A549 (cell line): ENCODE measurements around the gene CIAO2A. TPM values are rescaled to one million over a fixed set of nuclear protein-coding genes. Genes with fewer than 3 reads are reported as not detected.
A peak's percentile ranks its signal among the peaks of the same experiment; 100 is the strongest.

Experiments
- ATAC-seq, 2 experiments: fragments of 200-7000 bp in 1 of 2; fragments of >200 bp in 1 of 2; cut with Nextera tagmentation in 1 of 2; cut with Tn5 transposase in 1 of 2; 3 replicates each; pipeline versions ENCODE4 v1.8.0 to v1.9.1; 2018 to 2020; ENCODE audit warnings: mild to moderate bottlenecking in 1 of 2, moderate library complexity in 1 of 2
- CTCF ChIA-PET: fragments of 300-600 bp; sonication (Branson Sonifier 250); formaldehyde crosslinking; extraction: SDS; loops from one replicate; lab custom pipeline; 2021; ENCODE audit warnings: antibody characterized with exemption, inconsistent platforms; lab: Yijun Ruan, JAX
- POLR2A ChIA-PET: fragments of 350-600 bp; formaldehyde crosslinking; extraction: SDS; loops from one replicate; lab custom pipeline; 2021; ENCODE audit warnings: antibody characterized with exemption, inconsistent platforms; lab: Yijun Ruan, JAX
- DNase-seq, 2 experiments: peaks; one replicate each; pipeline versions ENCODE4 v3.0.0 to v3.0.0-alpha.2; 2011 to 2016; ENCODE audit warnings: low read depth in 1 of 2, low spot score in 1 of 2
- FAIRE-seq: peaks from 2 replicates; lab custom pipeline; 2011; peaks lifted over from hg19 to GRCh38; lab: Jason Lieb, UNC
- H3K27ac ChIP-seq, 2 experiments: fragments of >200 bp; sonication (Bioruptor Twin); formaldehyde crosslinking; 3 replicates each; pipeline ENCODE4 v1.5.1; 2016 to 2017
- H3K4me1 ChIP-seq: fragments of >200 bp; sonication (Bioruptor Twin); formaldehyde crosslinking; 3 replicates; pipeline ENCODE4 v1.6.1; 2016
- H3K4me2 ChIP-seq: fragments of >200 bp; sonication (Bioruptor Twin); formaldehyde crosslinking; 3 replicates; pipeline ENCODE4 v1.6.1; 2016
- H3K4me3 ChIP-seq: fragments of >200 bp; sonication (Bioruptor Twin); formaldehyde crosslinking; 3 replicates; pipeline ENCODE4 v1.5.1; 2016
- H3K9me3 ChIP-seq: fragments of >200 bp; sonication (Bioruptor Twin); formaldehyde crosslinking; 3 replicates; pipeline ENCODE4 v1.6.1; 2016
- ATOH8 ChIP-seq: fragments of 250-450 bp; sonication (Bioruptor Pico); IDR thresholded peaks from 2 replicates; pipeline ENCODE4 v1.5.0; 2020; ENCODE audit warnings: low read depth, mild to moderate bottlenecking, moderate library complexity
- CBX8 ChIP-seq: fragments of 200-600 bp; sonication (generic); IDR thresholded peaks from 2 replicates; pipeline ENCODE4 v1.6.1; 2016
- CHD2 ChIP-seq: fragments of 150-350 bp; IDR thresholded peaks from 2 replicates; pipeline ENCODE4 v1.6.1; 2014; ENCODE audit warnings: low read length; ENCODE audit not compliant: partially characterized antibody
- CHD4 ChIP-seq: fragments of 200-600 bp; sonication (generic); IDR thresholded peaks from 2 replicates; pipeline ENCODE4 v1.6.1; 2016; ENCODE audit warnings: antibody characterized with exemption, mild to moderate bottlenecking, borderline replicate concordance
- CTCF ChIP-seq: fragments of >200 bp; sonication (Bioruptor Twin); formaldehyde crosslinking; IDR thresholded peaks from 3 replicates; pipeline ENCODE4 v1.5.1; 2016
- E2F6 ChIP-seq: IDR thresholded peaks from 2 replicates; pipeline ENCODE4 v1.6.1; 2012; ENCODE audit warnings: low read depth, borderline replicate concordance
- EHF ChIP-seq: fragments of 250-450 bp; sonication (Bioruptor Pico); IDR thresholded peaks from 2 replicates; pipeline ENCODE4 v1.5.0; 2020; ENCODE audit warnings: mild to moderate bottlenecking
- EP300 ChIP-seq, 2 experiments: fragments of >200 bp; sonication (Bioruptor Twin); formaldehyde crosslinking; IDR thresholded peaks; 2 replicates in 1 of 2; 3 replicates in 1 of 2; pipeline ENCODE4 v1.6.1; 2016 to 2017
- FOSB ChIP-seq: fragments of 250-450 bp; sonication (Bioruptor Pico); IDR thresholded peaks from 2 replicates; pipeline ENCODE4 v1.5.0; 2020; ENCODE audit warnings: mild to moderate bottlenecking, moderate library complexity
- FOSL2 ChIP-seq, 2 experiments: fragments of 450-650 bp in 1 of 2; fragments of >200 bp in 1 of 2; sonication (Bioruptor Twin) in 1 of 2; formaldehyde crosslinking; IDR thresholded peaks; 2 replicates each; pipeline versions ENCODE4 v1.5.0 to v1.6.1; 2016 to 2020; ENCODE audit warnings: mild to moderate bottlenecking in 1 of 2, moderate library complexity in 1 of 2
- HDAC2 ChIP-seq: fragments of 200-600 bp; sonication (generic); IDR thresholded peaks from 2 replicates; pipeline ENCODE4 v1.6.1; 2016
- HOXB13 ChIP-seq: fragments of 250-450 bp; sonication (Bioruptor Pico); IDR thresholded peaks from 2 replicates; pipeline ENCODE4 v1.5.0; 2020; ENCODE audit warnings: low read depth, mild to moderate bottlenecking, moderate library complexity
- JUN ChIP-seq, 2 experiments: fragments of >200 bp; sonication (Bioruptor Twin); formaldehyde crosslinking; IDR thresholded peaks; 2 replicates in 1 of 2; 3 replicates in 1 of 2; pipeline ENCODE4 v1.6.1; 2016 to 2017
- JUNB ChIP-seq: fragments of >200 bp; sonication (Bioruptor Twin); formaldehyde crosslinking; IDR thresholded peaks from 2 replicates; pipeline ENCODE4 v1.6.1; 2016
- MYC ChIP-seq: IDR thresholded peaks from 2 replicates; pipeline ENCODE4 v1.6.1; 2012; ENCODE audit warnings: mild to moderate bottlenecking, inconsistent platforms, low read length, improper control_type of control experiment, borderline replicate concordance
- NFE2L2 ChIP-seq: fragments of 150-350 bp; conservative IDR thresholded peaks from 2 replicates; pipeline ENCODE4 v1.6.1; 2014; ENCODE audit warnings: low read length
- PBX3 ChIP-seq: IDR thresholded peaks from 2 replicates; pipeline ENCODE4 v1.6.1; 2012
- PHF8 ChIP-seq: fragments of 200-600 bp; sonication (generic); IDR thresholded peaks from 2 replicates; pipeline ENCODE4 v1.6.1; 2016; ENCODE audit warnings: low read depth, mild to moderate bottlenecking, antibody characterized with exemption, moderate library complexity, borderline replicate concordance
- POLR2A ChIP-seq: IDR thresholded peaks from 2 replicates; pipeline ENCODE4 v1.6.1; 2012; ENCODE audit warnings: mild to moderate bottlenecking, low read length
- RAD21 ChIP-seq, 2 experiments: fragments of >200 bp in 1 of 2; sonication (Bioruptor Twin) in 1 of 2; formaldehyde crosslinking in 1 of 2; IDR thresholded peaks in 1 of 2; conservative IDR thresholded peaks in 1 of 2; 2 replicates in 1 of 2; 3 replicates in 1 of 2; pipeline ENCODE4 v1.6.1; 2012 to 2018; ENCODE audit warnings: inconsistent platforms in 1 of 2
- RCOR1 ChIP-seq: fragments of 150-350 bp; IDR thresholded peaks from 2 replicates; pipeline ENCODE4 v1.6.1; 2014; ENCODE audit warnings: antibody characterized with exemption, low read length, low read depth
- REST ChIP-seq: fragments of 200-600 bp; sonication (generic); IDR thresholded peaks from 2 replicates; pipeline ENCODE4 v1.6.1; 2016; ENCODE audit warnings: antibody characterized with exemption, mild to moderate bottlenecking, moderate library complexity
- RFX5 ChIP-seq: fragments of 450-650 bp; IDR thresholded peaks from 2 replicates; pipeline ENCODE4 v1.7.1; 2014; ENCODE audit warnings: antibody characterized with exemption, mild to moderate bottlenecking, moderate library complexity
- SMC3 ChIP-seq: fragments of >200 bp; sonication (Bioruptor Twin); formaldehyde crosslinking; IDR thresholded peaks from 3 replicates; pipeline ENCODE4 v1.6.1; 2018; ENCODE audit warnings: inconsistent platforms
- TFCP2L1 ChIP-seq: fragments of 250-450 bp; sonication (Bioruptor Pico); IDR thresholded peaks from 2 replicates; pipeline ENCODE4 v1.5.0; 2021; ENCODE audit warnings: mild to moderate bottlenecking
- TP53 ChIP-seq: fragments of 250-450 bp; sonication (Bioruptor Pico); IDR thresholded peaks from 2 replicates; pipeline ENCODE4 v1.5.0; 2021; ENCODE audit warnings: mild to moderate bottlenecking, moderate library complexity
- USF2 ChIP-seq: fragments of 450-650 bp; IDR thresholded peaks from 2 replicates; pipeline ENCODE4 v1.6.1; 2014; ENCODE audit warnings: antibody characterized with exemption
- ZFP36 ChIP-seq: fragments of 450-650 bp; IDR thresholded peaks from 2 replicates; pipeline ENCODE4 v1.6.1; 2014; ENCODE audit warnings: borderline replicate concordance; ENCODE audit not compliant: partially characterized antibody
- ZNF302 ChIP-seq: fragments of 250-450 bp; sonication (Bioruptor Pico); IDR thresholded peaks from 2 replicates; pipeline ENCODE4 v1.9.0; 2021; ENCODE audit warnings: inconsistent platforms, mild to moderate bottlenecking, moderate library complexity
- ZSCAN20 ChIP-seq: fragments of 250-450 bp; sonication (Bioruptor Pico); IDR thresholded peaks from 2 replicates; pipeline ENCODE4 v1.8.0; 2022; ENCODE audit warnings: mild to moderate bottlenecking, moderate library complexity
- WGBS: methylation state at CpG from one replicate; pipeline ENCODE4 v1.1.6; 2017; ENCODE audit errors: missing lambda C conversion rate; 5-methylcytosine and 5-hydroxymethylcytosine counted together
- polyA plus RNA-seq, 4 experiments: library from polyadenylated mRNA; depleted of rRNA in 3 of 4; stranded (reverse); fragments of >200 nt; fragmentation: RNase III in 1 of 4; extraction: RNeasy Plus Mini Kit Qiagen cat#74134 plus additional on column Dnase treatment in 1 of 4; gene quantifications; 2 replicates in 3 of 4; 3 replicates in 1 of 4; pipeline ENCODE4 v1.2.3, GENCODE V29; 2011 to 2017

CIAO2A gene
- polyA plus RNA-seq, 2 of the 4 experiments (the other 2 are of a cell fraction) = 156 to 231 TPM

GRCh38 chr15:64046421-64047153, 47.1 kb downstream of the CIAO2A start, which contains the start of gene DAPK2:
Gene DAPK2 (minus strand): TSS chr15:64046485. CDS start chr15:64040261, 6,224 bp downstream.
- FAIRE-seq = no peak
- peak within 1 kb of the TSS; percentile 73 to 94 for H3K27ac ChIP-seq
- TF ChIP-seq PBX3 (no peak), RCOR1 (no peak), FOSB (CRISPR knock-in tag) (no peak), CTCF (peak; percentile 99), TP53 (CRISPR knock-in tag) (no peak), CHD2 (no peak), JUNB (no peak), RFX5 (no peak), CBX8 (no peak), ZSCAN20 (no peak), FOSL2 (IDR thresholded peaks at IDR 0.05) (no peak), FOSL2 (CRISPR knock-in tag; IDR thresholded peaks at IDR 0.05) (no peak), ZFP36 (no peak), MYC (peak; percentile 55; the same call in 1 of the 2 replicates), EP300 (IDR thresholded peaks at IDR 0.05) (no peak), POLR2A (peak; percentile 37; the same call in 1 of the 2 replicates), REST (no peak), ZNF302 (no peak), PHF8 (no peak), USF2 (no peak), TFCP2L1 (CRISPR knock-in tag) (no peak), JUN (IDR thresholded peaks at IDR 0.05) (peak in 1 of 2 experiments; percentile 59; a peak in 1 of 5 replicates), HDAC2 (no peak), SMC3 (peak; percentile 98), CHD4 (no peak), ATOH8 (CRISPR knock-in tag) (no peak), NFE2L2 (no peak), EHF (no peak), HOXB13 (CRISPR knock-in tag) (no peak), E2F6 (no peak), RAD21 (conservative IDR thresholded peaks at IDR 0.05 in 1 of 2, IDR thresholded peaks at IDR 0.05 in 1 of 2) (peak; percentile 63 to 95)

More at GRCh38 chr15:64046421-64047153, 47.1 kb downstream of the CIAO2A start, which contains the start of gene DAPK2:
- ChIA-PET CTCF (interaction anchor here (0.5 to 15.1 kb wide), 99 partner anchors 8 to 998 kb away, joined by 3 to 173 read pairs (median 5); partner anchors contain the start of genes CIAO2A, HERC1 and SNX1), POLR2A (interaction anchor here (1.5 to 1.6 kb wide), 2 partner anchors 36 to 101 kb away, joined by 5 to 8 read pairs; no protein-coding TSS in a partner anchor)
- ATAC-seq (peak; percentile 83 to 91), DNase-seq (peak; percentile 66 to 98)
- WGBS = 26% methylated on average over 27 of the region's 50 CpGs
- peaks cover 33% of the 10 kb centered on the region for H3K4me1 ChIP-seq
- H3K9me3 ChIP-seq = no peaks in the 10 kb centered on the region
- peak within 1 kb of the TSS; percentile 64 for H3K4me3 ChIP-seq
- H3K4me2 ChIP-seq = peak within 1 kb of the TSS; percentile 64
